Kidney tubule cell (primary cell): ENCODE results near the gene ADCY6.

Source experiments
- DNase-seq: peaks from one replicate; pipeline ENCODE4 v3.0.0-alpha.2; 2018; ENCODE audit warnings: low spot score

The ADCY6 gene

DNA sequence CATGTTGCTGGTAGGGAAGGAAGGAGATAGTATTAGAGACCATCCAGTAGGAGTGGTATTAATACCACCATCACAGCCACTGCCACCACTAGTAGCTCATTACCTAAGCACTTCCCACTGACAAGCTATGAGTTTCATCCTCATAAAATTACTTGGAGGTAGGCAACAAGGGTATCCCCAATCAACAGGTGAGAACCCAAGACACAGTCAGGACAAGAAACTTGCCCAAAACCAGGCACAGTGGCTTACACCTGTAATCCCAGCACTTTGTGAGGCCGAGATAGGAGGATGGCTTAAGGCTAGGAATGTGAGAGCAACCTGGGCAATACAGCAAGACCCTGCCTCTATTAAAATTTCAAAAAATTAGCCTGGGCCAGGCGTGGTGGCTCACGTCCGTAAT, 5.5 kb downstream of the ADCY6 start:
- no peak for DNase-seq

DNA sequence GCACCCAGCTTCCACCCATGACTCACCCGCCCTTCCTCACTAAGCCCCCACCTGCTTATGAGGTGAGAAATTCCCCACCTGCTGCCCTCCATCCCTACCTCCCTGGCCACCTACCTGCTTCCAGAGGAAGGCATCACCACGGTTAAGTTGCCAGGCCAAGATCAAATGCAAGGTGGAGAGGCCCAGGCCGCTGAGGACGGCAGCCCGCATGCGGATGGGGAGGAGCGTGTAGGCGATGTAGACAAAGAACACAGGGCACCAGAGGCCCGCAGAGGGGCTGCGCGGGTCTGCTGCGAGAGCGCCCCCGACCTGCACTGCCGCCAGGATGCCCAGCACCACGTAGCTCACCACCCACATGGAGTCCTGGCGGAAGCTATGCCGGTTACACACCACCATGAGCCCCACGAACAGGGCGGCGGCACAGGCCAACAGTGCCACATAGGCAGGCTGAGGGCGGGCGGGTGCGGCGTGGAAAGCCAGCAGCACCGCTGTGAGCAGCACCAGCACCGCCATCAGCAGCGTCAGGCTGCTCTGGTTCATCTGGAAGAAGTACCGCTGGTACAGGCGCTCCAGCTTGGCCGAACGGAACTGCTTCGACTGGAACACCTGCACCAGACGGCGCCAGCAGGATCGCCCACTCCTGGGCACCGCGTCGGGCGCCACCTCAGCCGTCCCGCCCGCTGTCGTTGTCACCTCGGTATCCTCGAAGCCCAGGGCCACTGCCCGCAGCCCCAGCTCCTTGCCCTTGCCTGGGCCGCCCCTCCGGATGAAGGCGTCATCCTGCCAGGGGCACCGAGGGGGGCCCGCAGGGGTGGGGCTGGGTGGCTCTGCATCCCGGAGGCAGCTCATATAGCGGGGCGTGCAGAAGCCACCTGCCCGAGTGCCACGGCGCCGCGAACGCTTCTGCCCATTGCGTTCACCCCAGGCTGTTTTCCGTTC, 6.2 kb downstream of the ADCY6 start:
- no peak for DNase-seq

DNA sequence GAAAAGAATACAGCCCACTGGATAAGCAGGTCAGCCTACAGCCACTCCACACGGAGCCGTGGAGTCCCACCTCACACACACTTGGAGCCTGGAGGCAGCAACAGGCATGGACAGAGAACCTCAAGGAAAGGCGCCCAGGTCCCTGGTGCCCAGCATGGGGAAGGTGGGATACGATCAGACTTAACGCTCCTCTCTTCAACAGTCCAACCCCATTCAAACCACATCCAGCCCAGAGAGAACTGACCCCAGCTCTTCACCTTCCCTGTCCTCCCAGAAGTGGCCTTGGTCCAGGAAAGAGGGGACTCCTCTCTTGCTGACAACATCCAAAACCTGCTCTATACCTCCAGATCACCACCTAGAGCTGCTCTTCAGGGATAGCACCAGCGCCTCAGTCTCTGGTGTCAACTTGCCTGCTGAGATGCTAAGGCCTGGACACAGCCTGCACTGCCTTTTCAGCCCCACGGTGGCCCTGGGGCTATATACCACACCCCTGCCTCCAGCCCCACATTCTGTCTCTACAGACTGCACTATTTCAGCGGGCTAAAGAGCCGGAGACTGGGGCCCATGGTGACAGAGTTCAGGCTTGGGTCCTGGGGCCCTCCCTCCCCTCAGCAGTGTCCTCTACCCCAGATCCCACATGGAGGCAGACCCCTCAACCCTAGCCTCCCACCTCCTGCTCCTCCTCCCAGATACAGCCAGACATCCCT, 7.0 kb downstream of the ADCY6 start:
- no peak for DNase-seq

DNA sequence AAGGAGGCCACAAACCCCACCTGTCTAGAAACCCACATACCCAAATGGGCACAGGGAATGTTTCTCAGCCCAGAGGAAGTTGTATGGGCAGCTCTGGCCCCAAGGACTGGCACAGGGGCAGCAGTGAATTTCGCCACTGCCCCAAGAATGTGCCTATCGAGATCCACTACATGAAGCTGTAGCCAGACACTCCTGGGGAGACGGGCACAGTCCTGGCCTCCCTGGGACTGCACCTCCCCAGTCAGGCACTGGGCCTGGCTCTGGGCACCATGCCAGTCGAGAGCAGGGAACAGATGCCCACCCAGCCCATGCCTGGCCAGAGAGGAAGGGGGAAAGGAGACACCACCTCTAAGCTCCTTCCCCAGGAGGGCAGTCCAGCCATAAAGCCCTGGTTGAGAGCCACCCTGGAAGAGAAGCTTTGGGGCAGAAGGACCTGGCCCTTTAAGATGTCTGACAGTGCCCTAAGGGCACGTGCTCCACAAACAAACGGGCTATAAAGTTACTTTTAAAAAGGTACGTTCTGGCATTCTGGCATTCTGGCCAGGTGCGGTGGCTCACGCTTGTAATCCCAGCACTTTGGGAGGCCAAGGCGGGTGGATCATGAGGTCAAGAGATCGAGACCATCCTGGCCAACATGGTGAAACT, 8.4 kb downstream of the ADCY6 start:
- DNase-seq, result no peak

DNA sequence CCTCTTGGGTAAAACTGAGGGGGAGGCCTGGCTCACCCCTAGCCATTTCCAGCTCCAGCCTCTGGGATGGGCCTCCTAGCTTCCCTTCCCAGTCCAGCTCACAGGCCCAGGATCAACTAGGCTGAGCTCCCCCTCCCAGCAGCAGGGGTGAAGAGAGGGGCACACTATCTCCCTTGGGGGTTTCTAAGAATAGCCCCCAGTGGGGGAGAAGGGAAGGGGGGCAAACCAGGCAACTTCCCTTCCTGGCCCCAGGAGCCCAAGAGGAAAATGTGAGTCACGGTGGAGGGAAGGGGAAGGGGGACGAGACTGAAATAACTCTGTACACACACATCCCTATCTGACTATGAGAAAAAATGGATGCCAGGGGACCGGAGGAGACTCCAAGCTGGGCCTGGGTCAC, 9.0 kb downstream of the ADCY6 start:
- peak; percentile 17 for DNase-seq

DNA sequence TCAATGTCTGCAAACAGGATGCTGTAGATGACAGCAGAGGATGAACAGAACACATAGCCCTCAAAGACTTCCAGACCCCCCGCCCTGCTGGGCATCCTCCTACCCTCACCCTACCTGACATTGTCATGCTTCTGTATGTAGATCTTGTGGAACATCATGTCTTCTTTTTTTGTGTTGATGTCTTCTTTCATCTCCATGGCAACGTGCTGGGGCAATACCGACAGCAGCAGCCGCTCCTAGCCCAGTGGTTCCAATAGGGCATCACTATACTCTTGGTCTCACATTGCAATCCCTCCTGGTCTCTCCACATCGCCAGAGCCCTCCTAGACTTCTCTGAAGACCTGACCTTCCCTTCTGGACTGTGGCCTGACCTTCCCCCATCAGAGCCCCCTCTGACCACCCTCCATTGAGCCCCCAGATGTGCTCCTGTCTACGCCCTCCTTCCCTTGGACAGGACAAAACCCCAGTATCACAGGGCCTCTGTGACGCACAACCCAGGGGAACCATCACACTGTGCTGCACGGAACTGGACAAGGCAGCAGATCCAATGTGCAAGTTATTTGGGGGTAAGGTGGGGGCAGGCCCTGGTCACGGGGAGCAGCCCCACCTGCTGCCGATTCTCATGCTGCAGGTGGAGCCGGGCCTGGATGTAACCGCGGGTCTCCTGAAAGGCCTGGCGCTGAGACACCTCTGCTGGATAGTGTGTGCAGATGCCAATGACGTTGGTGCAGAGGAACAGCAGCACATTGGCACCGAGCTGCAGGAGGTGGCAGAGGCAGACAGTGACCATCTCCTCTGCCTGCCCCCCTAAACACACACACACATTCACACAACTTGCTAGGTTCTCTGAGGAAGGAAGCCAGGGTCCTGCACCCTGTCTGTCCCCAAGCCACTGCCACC, 11.1 kb downstream of the ADCY6 start:
- no peak for DNase-seq

DNA sequence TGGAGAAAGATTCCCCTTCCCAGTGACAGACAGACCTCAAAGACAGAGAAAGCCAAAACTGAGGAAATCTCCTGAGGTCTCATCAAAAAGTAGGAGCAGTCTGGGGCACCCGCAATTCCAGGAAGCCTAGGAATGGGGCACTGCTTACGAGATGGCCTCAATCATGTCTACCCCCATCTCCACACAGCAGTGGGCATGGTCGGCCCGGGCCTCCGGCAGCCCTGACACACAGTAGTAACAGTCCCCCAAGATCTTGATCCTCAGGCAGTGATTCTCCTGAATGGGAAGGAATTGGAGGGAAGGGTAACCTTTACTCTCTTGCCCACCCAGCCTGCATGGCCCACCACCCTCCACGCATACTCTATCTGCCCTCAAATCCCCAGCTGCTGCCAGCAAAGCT, 11.9 kb downstream of the ADCY6 start:
- DNase-seq, result no peak

DNA sequence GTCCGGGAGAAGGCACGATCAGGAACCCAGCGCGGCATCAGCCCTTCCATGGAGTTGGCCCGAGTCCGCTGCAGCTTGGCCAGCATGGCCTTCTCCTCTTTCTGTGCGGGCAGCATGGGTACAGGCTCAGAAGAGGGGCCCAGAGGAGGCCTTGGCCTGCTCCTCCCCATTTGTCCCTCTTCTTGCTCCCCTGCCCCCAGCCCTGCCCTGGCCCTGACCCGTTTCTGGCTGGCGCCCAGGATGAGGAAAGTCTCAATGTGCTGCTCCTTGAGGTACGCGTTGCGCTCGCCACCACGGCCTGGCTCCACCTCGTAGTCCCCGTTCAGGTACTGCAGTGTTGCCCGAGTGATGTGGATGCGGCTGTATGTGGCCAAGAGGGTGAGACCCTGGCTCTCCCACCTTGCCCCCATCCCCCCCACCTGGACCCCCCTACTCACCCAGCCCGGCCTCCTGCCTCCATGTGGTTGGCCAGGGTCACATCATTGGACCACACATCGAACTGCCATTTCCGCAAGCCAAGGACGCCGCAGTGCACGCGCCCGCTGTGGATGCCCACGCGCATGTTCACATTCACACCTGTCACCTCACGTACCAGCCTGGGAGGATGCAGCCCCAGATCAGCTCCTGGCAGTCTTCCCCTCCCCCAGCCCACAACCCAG, 12.8 kb downstream of the ADCY6 start:
- no peak for DNase-seq

DNA sequence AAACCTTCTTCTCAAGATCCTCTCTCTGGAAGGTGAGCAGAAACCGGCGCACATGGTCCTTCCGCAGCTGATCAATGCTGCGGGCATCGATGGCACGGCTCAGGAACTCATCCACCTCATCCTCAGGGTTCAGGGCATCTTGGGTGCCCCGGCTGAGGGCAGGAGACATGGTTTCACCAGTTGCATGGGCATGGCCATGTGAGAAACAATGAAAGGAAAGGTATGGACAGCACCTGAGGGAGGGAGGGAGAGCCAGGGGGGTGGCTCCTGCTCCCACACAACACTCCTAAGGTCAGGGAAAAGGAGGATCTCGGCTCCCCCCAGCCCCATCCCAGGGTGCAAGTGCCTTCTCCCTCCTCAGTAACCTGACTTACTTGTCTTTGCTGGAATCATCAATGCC, 13.6 kb downstream of the ADCY6 start:
- no peak for DNase-seq

DNA sequence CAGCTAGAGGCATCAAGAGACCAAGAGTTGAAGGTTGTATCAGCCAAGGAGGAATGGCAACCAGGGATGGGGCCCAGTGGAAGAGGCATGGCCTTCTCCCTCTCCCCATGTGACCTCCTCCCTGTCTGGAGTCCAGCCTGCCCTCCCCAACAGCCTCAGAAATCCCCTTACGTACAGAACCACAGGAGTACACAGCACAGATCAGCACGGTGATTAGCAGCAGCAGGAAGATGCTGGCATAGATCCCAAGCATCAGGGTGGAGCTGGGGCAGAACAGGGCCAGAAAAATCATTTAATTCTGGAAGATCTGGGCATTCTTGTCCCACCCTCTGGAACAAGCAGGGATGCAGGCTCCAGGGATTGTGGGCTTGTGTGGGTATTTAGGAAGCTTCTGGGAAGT, 14.4 kb downstream of the ADCY6 start:
- DNase-seq, result no peak

DNA sequence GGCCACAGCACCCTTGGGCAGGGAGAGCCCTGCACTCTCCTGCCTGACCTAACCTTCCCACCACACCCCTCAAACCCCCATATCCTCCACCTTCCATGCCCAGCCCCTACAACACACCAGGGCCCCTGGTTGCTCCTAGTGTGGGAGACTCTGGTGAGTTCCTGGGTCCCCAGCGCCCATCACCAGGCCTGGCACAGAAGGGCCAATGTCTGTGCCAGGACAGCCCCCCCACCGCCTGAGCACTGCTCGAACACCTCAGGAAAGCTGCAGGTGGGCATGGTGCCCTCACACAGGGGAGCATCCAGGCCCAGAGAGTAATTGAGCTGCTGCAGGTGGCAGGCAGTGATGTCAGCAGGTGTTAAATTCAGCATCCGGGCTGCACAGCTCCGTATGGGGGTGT, 15.2 kb downstream of the ADCY6 start:
- DNase-seq, result no peak

DNA sequence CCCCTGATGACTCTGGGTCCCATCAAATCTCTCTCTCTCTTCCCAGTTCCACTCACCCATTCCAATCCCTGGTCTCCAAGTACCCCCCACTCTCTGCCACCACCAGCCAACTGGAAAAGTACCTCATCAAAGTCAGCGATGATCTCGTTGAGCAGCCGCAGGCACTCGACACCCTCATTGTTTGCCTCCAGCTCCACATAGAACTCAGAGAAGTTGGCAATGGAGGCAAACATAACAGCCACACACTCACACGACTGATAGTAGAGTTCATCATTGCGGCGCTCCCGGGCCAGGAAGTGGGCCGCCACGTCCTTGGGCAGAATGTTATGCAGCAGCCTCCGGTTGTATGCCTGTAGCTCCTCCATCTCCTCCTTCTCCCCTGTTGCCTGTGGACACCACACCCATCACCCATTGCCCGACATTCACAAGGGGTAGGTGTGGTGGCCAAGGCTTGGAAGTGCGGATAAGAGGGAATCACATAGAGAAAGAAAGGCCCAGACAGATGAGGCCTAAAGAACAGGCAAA, 17.2 kb downstream of the ADCY6 start:
- DNase-seq, result no peak

DNA sequence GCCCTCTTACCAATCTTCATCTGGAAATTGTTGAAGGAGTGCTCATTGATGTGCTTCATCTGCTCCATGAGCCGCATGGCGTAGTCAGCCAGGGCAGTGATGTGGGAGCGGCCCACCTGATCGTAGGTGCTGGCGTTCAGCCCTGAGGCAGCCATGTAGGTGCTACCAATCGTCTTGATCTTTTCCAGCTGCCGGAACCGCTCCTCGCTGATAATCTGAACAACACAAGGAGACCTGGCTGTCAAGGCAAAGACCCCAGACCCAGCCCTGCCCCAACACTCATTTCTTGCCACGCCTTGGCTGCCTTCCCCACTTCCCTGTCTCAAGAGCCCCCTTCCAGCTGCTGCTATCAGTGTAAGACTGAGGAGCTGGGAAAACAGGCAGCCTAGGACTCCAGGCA, 18.1 kb downstream of the ADCY6 start:
- no peak for DNase-seq

DNA sequence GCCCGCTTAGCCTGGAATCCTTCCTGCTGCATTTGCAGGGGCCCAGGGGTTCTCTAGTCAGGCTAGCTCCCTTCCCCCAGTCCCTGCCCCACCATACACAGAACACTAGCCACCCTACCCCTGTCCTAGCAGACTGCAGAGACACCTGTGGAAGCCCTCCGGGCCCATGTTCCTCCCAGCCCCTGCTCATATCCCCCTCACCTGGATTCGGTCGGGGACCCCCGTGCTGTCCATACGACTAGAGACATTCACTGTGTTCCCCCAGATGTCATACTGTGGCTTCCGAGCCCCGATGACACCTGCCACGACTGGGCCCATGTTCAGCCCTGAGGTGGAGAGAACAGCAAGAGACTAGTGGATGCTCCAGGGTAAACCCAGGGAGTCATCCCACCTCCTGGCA, 20.2 kb downstream of the ADCY6 start:
- no peak for DNase-seq

DNA sequence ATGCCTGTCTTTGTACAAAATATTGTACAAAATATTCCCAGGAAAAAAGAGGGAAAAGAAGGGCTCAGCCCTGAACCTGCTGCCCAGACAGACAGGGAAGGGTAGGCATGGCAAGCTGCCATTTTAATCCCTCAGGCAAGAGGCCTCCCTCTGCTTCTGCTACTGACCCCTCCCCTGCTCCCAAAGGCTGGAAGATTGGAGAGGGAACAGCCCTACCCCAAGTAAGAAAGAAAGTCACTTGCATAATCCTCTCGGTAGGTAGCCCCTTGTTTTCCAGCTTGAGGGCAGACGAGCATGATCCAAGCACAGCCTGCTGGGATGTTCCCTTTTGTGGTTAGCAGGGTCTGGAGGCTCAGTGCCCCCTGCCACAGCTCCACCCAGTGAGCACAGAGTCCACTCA, 20.7 kb downstream of the ADCY6 start:
- no peak for DNase-seq

DNA sequence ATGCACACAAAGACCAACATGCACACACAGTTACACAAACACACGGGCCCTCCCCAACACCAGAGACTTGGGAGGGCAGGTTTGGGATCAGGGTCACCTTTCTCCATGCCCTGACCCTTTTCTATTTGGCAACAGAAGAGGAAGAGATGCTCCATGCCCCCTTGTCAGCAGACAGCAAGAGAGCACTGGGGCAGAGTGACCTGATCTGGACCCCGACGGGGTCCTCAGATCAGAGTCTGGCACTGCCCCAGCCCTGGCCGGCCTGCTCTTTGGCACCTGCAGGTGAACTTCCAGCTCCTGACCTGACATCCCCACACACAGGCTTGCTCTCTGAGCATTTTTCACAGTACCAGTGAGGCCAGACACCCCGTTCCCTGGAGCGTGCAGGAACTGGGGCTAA, 21.4 kb downstream of the ADCY6 start:
- DNase-seq, result no peak

DNA sequence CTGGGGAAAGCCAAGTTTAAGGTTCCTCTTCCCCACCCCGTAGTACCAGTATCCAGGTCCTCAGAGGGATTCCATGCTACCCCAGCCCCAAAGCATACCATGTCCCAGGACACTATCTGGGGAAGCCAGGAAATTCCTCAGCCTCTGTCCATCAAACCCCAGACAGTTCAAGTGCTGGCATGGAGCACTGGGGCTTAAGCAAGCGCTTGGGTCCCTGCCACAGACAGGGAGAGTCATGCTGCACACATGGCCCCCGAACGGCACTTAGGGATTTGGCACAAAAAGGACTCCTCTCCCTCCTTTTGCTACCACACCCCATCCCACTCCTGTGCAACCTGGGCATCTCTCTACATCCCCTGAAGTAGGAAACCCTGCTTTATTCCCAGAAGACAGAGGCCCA, 21.8 kb downstream of the ADCY6 start:
- no peak for DNase-seq

DNA sequence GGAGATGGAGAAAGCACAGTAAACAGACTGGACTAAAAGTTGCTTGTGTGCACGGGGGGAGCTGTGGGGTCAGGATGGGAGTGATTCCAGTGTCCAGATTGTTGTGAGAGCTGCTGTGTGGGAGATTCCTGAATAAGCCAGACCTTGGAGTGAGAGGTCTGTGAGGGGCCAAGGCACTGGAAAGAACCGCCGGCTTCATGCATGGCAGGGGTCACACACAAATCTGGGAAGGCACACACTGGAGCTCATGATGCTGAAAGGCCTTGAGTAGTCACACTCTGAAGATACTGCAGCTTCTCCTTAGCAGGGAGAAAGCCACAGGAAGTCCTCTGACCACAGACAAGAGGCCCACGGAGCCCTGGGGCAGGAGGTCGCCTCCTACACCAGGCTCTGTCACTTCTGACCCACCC, 23.1 kb downstream of the ADCY6 start:
- peak; percentile 32 for DNase-seq

DNA sequence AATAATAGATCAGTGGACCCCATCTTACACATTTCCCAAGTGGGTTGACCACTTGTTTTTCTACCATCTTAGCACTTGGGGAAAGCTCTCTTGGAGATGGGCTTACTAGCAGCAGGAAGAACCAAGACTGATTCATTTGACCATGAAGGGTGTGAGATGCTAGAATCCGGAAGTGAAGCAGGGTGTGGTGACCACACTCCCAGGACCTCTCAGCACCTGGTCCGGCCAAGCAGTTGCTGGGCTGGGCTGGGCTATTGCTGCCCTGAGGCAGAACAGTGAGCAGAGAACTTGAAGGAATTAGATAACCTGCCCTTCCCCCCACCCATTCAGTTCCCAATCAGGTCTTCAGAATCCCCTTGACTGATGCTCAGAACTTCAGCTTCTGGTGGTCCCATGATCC, 24.4 kb downstream of the ADCY6 start:
- peak; percentile 53 for DNase-seq

DNA sequence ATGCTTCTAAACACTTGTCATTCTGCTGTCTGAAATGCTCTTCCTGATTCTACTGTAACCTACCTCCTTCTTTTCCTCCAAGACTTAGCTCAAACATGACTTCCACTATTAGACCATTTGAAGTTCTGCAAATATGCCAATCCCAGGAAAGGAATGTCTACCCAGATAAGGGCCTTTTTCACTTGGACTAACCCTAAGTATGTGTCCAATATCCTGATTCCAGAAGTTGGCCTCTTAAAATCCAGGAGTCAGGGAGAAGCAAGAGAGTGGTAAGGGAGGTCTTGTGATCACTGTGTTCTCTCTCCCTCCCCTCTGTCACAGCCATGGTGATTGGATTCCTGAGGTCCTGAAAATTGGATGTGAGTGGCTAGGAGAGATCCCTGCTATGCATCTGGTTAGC, 30.2 kb downstream of the ADCY6 start:
- no peak for DNase-seq

DNA sequence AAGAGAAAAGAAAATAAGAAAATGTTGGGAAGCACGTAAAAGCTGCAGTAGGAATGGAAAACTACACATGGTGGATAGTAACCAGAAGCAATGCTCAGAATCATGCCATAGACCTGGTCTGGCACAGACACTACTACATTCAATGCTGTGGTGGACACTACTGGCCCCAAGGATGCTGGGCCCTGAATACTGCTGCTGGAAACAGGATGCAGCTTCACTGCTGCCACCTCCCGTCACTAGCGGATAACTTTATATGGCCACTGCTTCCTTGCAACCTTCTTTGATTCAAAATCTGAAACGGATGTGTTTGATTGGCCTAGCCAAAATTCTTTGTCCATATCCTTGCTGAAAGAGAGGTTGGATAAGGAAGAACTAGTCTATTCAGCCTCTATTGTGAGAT, 30.7 kb downstream of the ADCY6 start:
- no peak for DNase-seq
